ENCODE results near the gene FAM219A. TPM values are rescaled to one million over a fixed set of nuclear protein-coding genes. Genes with fewer than 3 reads are reported as not detected.
"Not testable (repeated sequence)": the region's sequence is repeated elsewhere in the genome, so short reads cannot be mapped to it uniquely, and the experiment has no call there.

The FAM219A gene
- total RNA-seq, 1 experiment from 2014 or later = 17.1 TPM

DNA sequence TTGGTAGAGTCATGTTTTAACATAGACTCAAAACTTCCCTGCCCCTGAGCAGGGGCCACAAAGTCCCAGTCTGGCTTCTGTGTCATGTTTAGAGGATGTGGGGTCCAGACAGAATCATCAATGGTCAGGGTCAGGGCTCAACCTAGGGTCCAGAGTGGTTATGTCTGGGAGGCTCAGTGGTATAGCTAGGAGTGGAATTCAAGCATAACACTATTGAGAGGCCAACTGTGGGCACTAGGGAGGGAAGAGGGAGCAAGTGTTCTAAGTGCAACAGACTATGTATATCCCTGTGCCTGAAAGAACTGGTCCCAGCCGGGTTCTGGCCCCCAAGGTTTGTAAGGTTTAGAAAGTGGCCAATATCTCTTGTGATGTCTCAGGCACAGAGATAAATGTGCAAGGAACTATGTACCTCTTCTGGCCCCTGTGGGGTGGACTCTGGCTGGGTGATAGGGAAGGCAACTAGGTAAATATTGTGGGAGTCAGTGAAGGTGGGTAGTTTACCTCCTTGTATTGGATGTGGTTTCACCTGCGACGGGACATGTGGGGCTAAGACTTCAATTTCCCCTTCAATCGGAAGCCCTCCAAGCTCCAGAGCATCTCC lies 95.7 kb downstream of the FAM219A start:
- ChIA-PET POLR2A (ENCODE audit: unreplicated experiment) (no interaction called here), CTCF (no interaction called here)
- Histone ChIP-seq H3K9ac (ENCODE audit: low read length) (no peak overlapping the region), H4K20me1 (ENCODE audit: low read length) (no peaks in the 10 kb centered on the region), H3K36me3 (ENCODE audit: low read depth, low read length) (no peaks in the 10 kb centered on the region), H3K4me2 (ENCODE audit: low read length) (no peak overlapping the region), H3K4me3 (ENCODE audit: low read length) (no peak overlapping the region), H3K9me2 (replicated peaks; ENCODE audit: low read length) (no peaks in the 10 kb centered on the region), H3K27ac (ENCODE audit: low read length) (no peak overlapping the region), H3K4me1 (ENCODE audit: insufficient read depth, low read length) (no peaks in the 10 kb centered on the region), H3F3A (ENCODE audit: low read length, unreplicated experiment) (no peaks in the 10 kb centered on the region), H2AFZ (ENCODE audit: low read length) (no peak overlapping the region), H3K79me2 (ENCODE audit: low read length) (no peaks in the 10 kb centered on the region), H3K9me3 (ENCODE audit: low read length) (no peaks in the 10 kb centered on the region), H3K27me3 (ENCODE audit: low read length) (no peaks in the 10 kb centered on the region)
- TF ChIP-seq CTCF (conservative IDR thresholded peaks at IDR 0.05; ENCODE audit: low read depth, low read length) = no peak
- no peak for TF ChIP-seq EZH2phosphoT487 (IDR thresholded peaks at IDR 0.05; ENCODE audit: borderline replicate concordance, low read length)
- TF ChIP-seq EZH2 (IDR thresholded peaks at IDR 0.05; ENCODE audit: low read length, unreplicated experiment) = no peak
- ATAC-seq (no peak), DNase-seq (no peak)
- BruUV-seq (replicated peaks) = no TSS peak
- intact Hi-C loops (cut with micrococcal nuclease) = no loop called here

GRCh38 chr9:34352957-34353356 lies 105.4 kb downstream of the FAM219A start:
- intact Hi-C loops (cut with micrococcal nuclease); BruUV-seq (replicated peaks); H4K20me1 ChIP-seq (ENCODE audit: low read length); H2AFZ ChIP-seq (ENCODE audit: low read length); H3K9me2 ChIP-seq (replicated peaks; ENCODE audit: low read length); H3K9me3 ChIP-seq (ENCODE audit: low read length); H3K4me2 ChIP-seq (ENCODE audit: low read length); DNase-seq; H3K36me3 ChIP-seq (ENCODE audit: low read depth, low read length); H3K27me3 ChIP-seq (ENCODE audit: low read length); CTCF ChIA-PET; H3K9ac ChIP-seq (ENCODE audit: low read length); H3F3A ChIP-seq (ENCODE audit: low read length, unreplicated experiment); H3K4me1 ChIP-seq (ENCODE audit: insufficient read depth, low read length); POLR2A ChIA-PET (ENCODE audit: unreplicated experiment); ATAC-seq; H3K4me3 ChIP-seq (ENCODE audit: low read length); H3K27ac ChIP-seq (ENCODE audit: low read length); H3K79me2 ChIP-seq (ENCODE audit: low read length): not testable (repeated sequence)

DNA sequence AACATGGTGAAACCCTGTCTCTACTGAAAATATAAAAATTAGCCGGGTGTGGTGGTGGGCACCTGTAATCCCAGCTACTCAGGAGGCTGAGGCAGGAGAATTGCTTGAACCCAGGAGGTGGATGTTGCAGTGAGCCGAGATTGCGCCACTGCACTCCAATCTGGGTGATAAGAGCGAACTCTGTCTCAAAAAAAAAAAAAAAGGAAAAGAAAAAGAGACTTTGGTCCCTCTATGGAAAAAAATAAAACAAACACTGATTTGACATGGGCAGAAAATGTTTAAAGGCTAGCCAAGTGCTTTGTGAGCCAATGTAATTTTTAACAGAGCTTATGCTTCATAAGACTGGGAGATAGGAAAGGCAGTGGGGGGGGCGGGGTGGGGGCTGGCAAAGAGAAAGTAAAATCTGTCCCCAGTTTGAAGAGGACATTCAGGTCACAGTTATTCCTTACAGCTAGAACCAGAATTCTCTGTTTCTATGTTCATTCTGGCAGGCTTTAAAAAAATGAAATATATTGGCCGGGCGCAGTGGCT lies 106.2 kb downstream of the FAM219A start:
- H3K36me3 ChIP-seq (ENCODE audit: low read depth, low read length); DNase-seq; H2AFZ ChIP-seq (ENCODE audit: low read length); H3K4me3 ChIP-seq (ENCODE audit: low read length); H3K4me2 ChIP-seq (ENCODE audit: low read length); H3K9ac ChIP-seq (ENCODE audit: low read length); H3F3A ChIP-seq (ENCODE audit: low read length, unreplicated experiment); H3K79me2 ChIP-seq (ENCODE audit: low read length); BruUV-seq (replicated peaks); CTCF ChIA-PET; H3K9me2 ChIP-seq (replicated peaks; ENCODE audit: low read length); H4K20me1 ChIP-seq (ENCODE audit: low read length); intact Hi-C loops (cut with micrococcal nuclease); H3K27ac ChIP-seq (ENCODE audit: low read length); POLR2A ChIA-PET (ENCODE audit: unreplicated experiment); H3K9me3 ChIP-seq (ENCODE audit: low read length); H3K27me3 ChIP-seq (ENCODE audit: low read length); H3K4me1 ChIP-seq (ENCODE audit: insufficient read depth, low read length); ATAC-seq: not testable (repeated sequence)

DNA sequence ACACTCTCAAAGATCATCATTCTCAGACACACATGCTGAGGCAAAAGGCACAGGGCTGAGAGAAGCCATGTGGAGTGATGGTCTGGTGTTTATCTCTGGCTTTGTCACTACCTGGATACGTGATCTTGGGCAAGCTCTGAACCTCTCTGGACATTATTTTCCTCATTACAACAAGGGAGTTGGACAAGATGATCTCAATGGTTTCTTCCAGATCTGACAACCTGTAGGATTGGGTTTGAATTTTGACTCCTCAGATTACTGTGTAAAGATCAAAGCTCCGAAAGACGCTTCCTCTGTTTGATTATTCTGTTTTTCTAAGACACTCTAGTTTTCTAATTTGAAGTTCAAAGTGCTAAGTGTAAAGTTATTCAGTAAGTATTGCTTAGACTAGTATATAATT lies 109.0 kb downstream of the FAM219A start:
- no peaks in the 10 kb centered on the region for H4K20me1 ChIP-seq (ENCODE audit: low read length)
- ChIA-PET POLR2A (ENCODE audit: unreplicated experiment) (no interaction called here), CTCF (no interaction called here)
- no peak for TF ChIP-seq CTCF (conservative IDR thresholded peaks at IDR 0.05; ENCODE audit: low read depth, low read length)
- no peak for TF ChIP-seq EZH2phosphoT487 (IDR thresholded peaks at IDR 0.05; ENCODE audit: borderline replicate concordance, low read length)
- no peaks in the 10 kb centered on the region for H3K9me3 ChIP-seq (ENCODE audit: low read length)
- no peak overlapping the region for H3K4me2 ChIP-seq (ENCODE audit: low read length)
- no peaks in the 10 kb centered on the region for H3F3A ChIP-seq (ENCODE audit: low read length, unreplicated experiment)
- H3K4me3 ChIP-seq (ENCODE audit: low read length) = no peak overlapping the region
- no peaks in the 10 kb centered on the region for H3K9me2 ChIP-seq (replicated peaks; ENCODE audit: low read length)
- no peaks in the 10 kb centered on the region for H3K27me3 ChIP-seq (ENCODE audit: low read length)
- H2AFZ ChIP-seq (ENCODE audit: low read length) = no peak overlapping the region
- H3K79me2 ChIP-seq (ENCODE audit: low read length) = no peaks in the 10 kb centered on the region
- no peaks in the 10 kb centered on the region for H3K4me1 ChIP-seq (ENCODE audit: insufficient read depth, low read length)
- intact Hi-C loops (cut with micrococcal nuclease) = no loop called here
- DNase-seq = no peak
- no peak for ATAC-seq
- H3K36me3 ChIP-seq (ENCODE audit: low read depth, low read length) = no peaks in the 10 kb centered on the region
- no TSS peak for BruUV-seq (replicated peaks)
- H3K9ac ChIP-seq (ENCODE audit: low read length) = no peak overlapping the region
- no peak overlapping the region for H3K27ac ChIP-seq (ENCODE audit: low read length)
